ENCODE measurements around the gene CCDC13. TPM values are rescaled to one million over a fixed set of nuclear protein-coding genes. Genes with fewer than 3 reads are reported as not detected.

CCDC13 gene
- total and polyA plus RNA-seq, 2 of the 13 experiments (the other 11 are each of a cell fraction or from before 2014, with no cell fraction given), result 0.22 to 0.51 TPM

GRCh38 chr3:42732196-42732828 lies 40.7 kb downstream of the CCDC13 start (continued):
- TF ChIP-seq, protein P1, sequence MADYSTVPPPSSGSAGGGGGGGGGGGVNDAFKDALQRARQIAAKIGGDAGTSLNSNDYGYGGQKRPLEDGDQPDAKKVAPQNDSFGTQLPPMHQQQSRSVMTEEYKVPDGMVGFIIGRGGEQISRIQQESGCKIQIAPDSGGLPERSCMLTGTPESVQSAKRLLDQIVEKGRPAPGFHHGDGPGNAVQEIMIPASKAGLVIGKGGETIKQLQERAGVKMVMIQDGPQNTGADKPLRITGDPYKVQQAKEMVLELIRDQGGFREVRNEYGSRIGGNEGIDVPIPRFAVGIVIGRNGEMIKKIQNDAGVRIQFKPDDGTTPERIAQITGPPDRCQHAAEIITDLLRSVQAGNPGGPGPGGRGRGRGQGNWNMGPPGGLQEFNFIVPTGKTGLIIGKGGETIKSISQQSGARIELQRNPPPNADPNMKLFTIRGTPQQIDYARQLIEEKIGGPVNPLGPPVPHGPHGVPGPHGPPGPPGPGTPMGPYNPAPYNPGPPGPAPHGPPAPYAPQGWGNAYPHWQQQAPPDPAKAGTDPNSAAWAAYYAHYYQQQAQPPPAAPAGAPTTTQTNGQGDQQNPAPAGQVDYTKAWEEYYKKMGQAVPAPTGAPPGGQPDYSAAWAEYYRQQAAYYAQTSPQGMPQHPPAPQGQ (CRISPR knock-in tag; IDR thresholded peaks at IDR 0.05; ENCODE audit: borderline replicate concordance), result no peak
- peak; percentile 66; the same call in 1 of the 2 replicates for TF ChIP-seq HNF4A (CRISPR knock-in tag; IDR thresholded peaks at IDR 0.05)
- TF ChIP-seq ZFP36 (IDR thresholded peaks at IDR 0.05; ENCODE audit: borderline replicate concordance, low read depth, low read length, partially characterized antibody), result no peak
- no peak for TF ChIP-seq ZNF563 (CRISPR knock-in tag; IDR thresholded peaks at IDR 0.05)
- no peak for TF ChIP-seq ZC3H13 (CRISPR knock-in tag; IDR thresholded peaks at IDR 0.05)
- TF ChIP-seq TFDP2 (CRISPR knock-in tag; IDR thresholded peaks at IDR 0.05), result no peak; the same call in 1 of the 2 replicates
- TF ChIP-seq JARID2 (CRISPR knock-in tag; IDR thresholded peaks at IDR 0.05; ENCODE audit: insufficient replicate concordance), result no peak
- TF ChIP-seq MTERF4 (CRISPR knock-in tag; IDR thresholded peaks at IDR 0.05), result no peak
- peak; percentile 1; the same call in 1 of the 2 replicates for TF ChIP-seq ARHGAP35 (CRISPR knock-in tag; IDR thresholded peaks at IDR 0.05; ENCODE audit: borderline replicate concordance)
- 0 out of 2 replicates have a peak, but pooled peaks have one; percentile 54 for TF ChIP-seq ZNF138 (CRISPR knock-in tag; IDR thresholded peaks at IDR 0.05; ENCODE audit: low read depth)
- TF ChIP-seq, protein P2, sequence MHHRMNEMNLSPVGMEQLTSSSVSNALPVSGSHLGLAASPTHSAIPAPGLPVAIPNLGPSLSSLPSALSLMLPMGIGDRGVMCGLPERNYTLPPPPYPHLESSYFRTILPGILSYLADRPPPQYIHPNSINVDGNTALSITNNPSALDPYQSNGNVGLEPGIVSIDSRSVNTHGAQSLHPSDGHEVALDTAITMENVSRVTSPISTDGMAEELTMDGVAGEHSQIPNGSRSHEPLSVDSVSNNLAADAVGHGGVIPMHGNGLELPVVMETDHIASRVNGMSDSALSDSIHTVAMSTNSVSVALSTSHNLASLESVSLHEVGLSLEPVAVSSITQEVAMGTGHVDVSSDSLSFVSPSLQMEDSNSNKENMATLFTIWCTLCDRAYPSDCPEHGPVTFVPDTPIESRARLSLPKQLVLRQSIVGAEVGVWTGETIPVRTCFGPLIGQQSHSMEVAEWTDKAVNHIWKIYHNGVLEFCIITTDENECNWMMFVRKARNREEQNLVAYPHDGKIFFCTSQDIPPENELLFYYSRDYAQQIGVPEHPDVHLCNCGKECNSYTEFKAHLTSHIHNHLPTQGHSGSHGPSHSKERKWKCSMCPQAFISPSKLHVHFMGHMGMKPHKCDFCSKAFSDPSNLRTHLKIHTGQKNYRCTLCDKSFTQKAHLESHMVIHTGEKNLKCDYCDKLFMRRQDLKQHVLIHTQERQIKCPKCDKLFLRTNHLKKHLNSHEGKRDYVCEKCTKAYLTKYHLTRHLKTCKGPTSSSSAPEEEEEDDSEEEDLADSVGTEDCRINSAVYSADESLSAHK (CRISPR knock-in tag; IDR thresholded peaks at IDR 0.05; ENCODE audit: borderline replicate concordance), result no peak
- no peak for TF ChIP-seq ZNF615 (CRISPR knock-in tag; IDR thresholded peaks at IDR 0.05; ENCODE audit: borderline replicate concordance)
- peak; percentile 76 for TF ChIP-seq HOXA3 (CRISPR knock-in tag; IDR thresholded peaks at IDR 0.05)
- peak; percentile 47 to 61; a peak in 3 of 4 replicates for TF ChIP-seq NR2F1 (CRISPR knock-in tag; IDR thresholded peaks at IDR 0.05)
- peak; percentile 93 for TF ChIP-seq ZNF644 (CRISPR knock-in tag; IDR thresholded peaks at IDR 0.05; ENCODE audit: low read depth)
- no peak for TF ChIP-seq BHLHE40 (IDR thresholded peaks at IDR 0.05; ENCODE audit: low read length)
- TF ChIP-seq ISL2 (CRISPR knock-in tag; IDR thresholded peaks at IDR 0.05), result peak; percentile 81
- peak; percentile 78 for TF ChIP-seq TFDP1 (CRISPR knock-in tag; IDR thresholded peaks at IDR 0.05; ENCODE audit: borderline replicate concordance)
- TF ChIP-seq MZF1 (CRISPR knock-in tag; IDR thresholded peaks at IDR 0.05; ENCODE audit: borderline replicate concordance), result no peak
- no peak for TF ChIP-seq ATM (IDR thresholded peaks at IDR 0.05; ENCODE audit: borderline replicate concordance)
- TF ChIP-seq ZNF547 (CRISPR knock-in tag; IDR thresholded peaks at IDR 0.05), result no peak; the same call in 1 of the 2 replicates
- TF ChIP-seq POLR2A (IDR thresholded peaks at IDR 0.05; ENCODE audit: insufficient read depth in 1 of 2, low read depth in 2 of 2, low read length in 2 of 2), result peak; percentile 7 to 17; a peak in 1 of 4 replicates

Measured in HepG2 (cell line).